Measurements from ENCODE around the gene FOXP1. TPM values are rescaled to one million over a fixed set of nuclear protein-coding genes. Genes with fewer than 3 reads are reported as not detected.

Gene FOXP1
- total RNA-seq, 4 donors from 2014 or later: 49.8 to 157 (median 71.9) TPM

- no peak overlapping the region for H3K27ac ChIP-seq
- TF ChIP-seq POLR2AphosphoS5 (IDR thresholded peaks at IDR 0.05): no peak
- no peak for TF ChIP-seq EP300 (IDR thresholded peaks at IDR 0.05)
- no peak for TF ChIP-seq CTCF (IDR thresholded peaks at IDR 0.05)
- TF ChIP-seq POLR2A (IDR thresholded peaks at IDR 0.05): no peak
- no peak overlapping the region for H3K4me3 ChIP-seq
- H3K36me3 ChIP-seq: no peaks in the 10 kb centered on the region
- peaks cover 6% of the 10 kb centered on the region for H3K4me1 ChIP-seq
- WGBS: 83% methylated on average over 1 of the region's 1 CpG
- no peak for DNase-seq (ENCODE audit: low spot score in 2 of 2)
- no peaks in the 10 kb centered on the region for H3K9me3 ChIP-seq
- no peaks in the 10 kb centered on the region for H3K27me3 ChIP-seq
Observed at GRCh38 chr3:71095511-71096291, 487.8 kb downstream of the FOXP1 start.

- peaks cover 6% of the 10 kb centered on the region for H3K4me1 ChIP-seq
- WGBS: 95% methylated on average over 5 of the region's 5 CpGs
Observed at GRCh38 chr3:71094658-71095209, 488.8 kb downstream of the FOXP1 start.

GRCh38 chr3:71092665-71093064 lies 490.9 kb downstream of the FOXP1 start:
- Histone ChIP-seq H3K9me3 (no peaks in the 10 kb centered on the region), H3K4me1 (peaks cover 6% of the 10 kb centered on the region), H3K4me3 (no peak overlapping the region), H3K36me3 (no peaks in the 10 kb centered on the region), H3K27ac (no peak overlapping the region), H3K27me3 (no peaks in the 10 kb centered on the region)
- WGBS: 96% methylated on average over 4 of the region's 4 CpGs
- no peak for DNase-seq (ENCODE audit: low spot score in 2 of 2)
- TF ChIP-seq EP300 (IDR thresholded peaks at IDR 0.05) (no peak), POLR2AphosphoS5 (IDR thresholded peaks at IDR 0.05) (no peak), CTCF (IDR thresholded peaks at IDR 0.05) (no peak), POLR2A (IDR thresholded peaks at IDR 0.05) (no peak)

More at GRCh38 chr3:71094658-71095209, 488.8 kb downstream of the FOXP1 start:
- Histone ChIP-seq H3K27ac (no peak overlapping the region), H3K27me3 (no peaks in the 10 kb centered on the region), H3K4me3 (no peak overlapping the region), H3K9me3 (no peaks in the 10 kb centered on the region), H3K36me3 (no peaks in the 10 kb centered on the region)
- no peak for TF ChIP-seq CTCF (IDR thresholded peaks at IDR 0.05)
- no peak for TF ChIP-seq POLR2AphosphoS5 (IDR thresholded peaks at IDR 0.05)
- TF ChIP-seq EP300 (IDR thresholded peaks at IDR 0.05): no peak
- TF ChIP-seq POLR2A (IDR thresholded peaks at IDR 0.05): no peak
- no peak for DNase-seq (ENCODE audit: low spot score in 2 of 2)

- H3K27ac ChIP-seq: no peak overlapping the region
- no peaks in the 10 kb centered on the region for H3K36me3 ChIP-seq
- no peaks in the 10 kb centered on the region for H3K9me3 ChIP-seq
- no peaks in the 10 kb centered on the region for H3K27me3 ChIP-seq
- no peak overlapping the region for H3K4me3 ChIP-seq
- H3K4me1 ChIP-seq: no peaks in the 10 kb centered on the region
- 87% methylated on average over 3 of the region's 3 CpGs for WGBS
- TF ChIP-seq POLR2A (IDR thresholded peaks at IDR 0.05): no peak
- no peak for TF ChIP-seq EP300 (IDR thresholded peaks at IDR 0.05)
- no peak for TF ChIP-seq POLR2AphosphoS5 (IDR thresholded peaks at IDR 0.05)
- TF ChIP-seq CTCF (IDR thresholded peaks at IDR 0.05): no peak
- DNase-seq (ENCODE audit: low spot score in 2 of 2): no peak
Observed at GRCh38 chr3:71090207-71090606, 493.3 kb downstream of the FOXP1 start.

GRCh38 chr3:71089271-71089847 lies 494.2 kb downstream of the FOXP1 start:
- Histone ChIP-seq H3K27me3 (no peaks in the 10 kb centered on the region), H3K4me3 (no peak overlapping the region), H3K9me3 (no peaks in the 10 kb centered on the region), H3K4me1 (no peaks in the 10 kb centered on the region), H3K27ac (no peak overlapping the region), H3K36me3 (no peaks in the 10 kb centered on the region)
- DNase-seq (ENCODE audit: low spot score in 2 of 2): no peak
- TF ChIP-seq POLR2A (IDR thresholded peaks at IDR 0.05) (no peak), POLR2AphosphoS5 (IDR thresholded peaks at IDR 0.05) (no peak), CTCF (IDR thresholded peaks at IDR 0.05) (no peak), EP300 (IDR thresholded peaks at IDR 0.05) (no peak)
- 100% methylated on average over 3 of the region's 3 CpGs for WGBS
